ENCODE results near the gene NOLC1. TPM values are rescaled to one million over a fixed set of nuclear protein-coding genes. Genes with fewer than 3 reads are reported as not detected.

NOLC1 gene
- total and polyA plus RNA-seq, 7 donors: 14.4 to 51.4 (median 40.0) TPM

- WGBS, 2 donors: 35 to 76% methylated on average over 1 of the region's 1 CpG
- DNase-seq: no peak
- intact Hi-C loops (cut with DNase I): no loop called here
- no peak for TF ChIP-seq POLR2AphosphoS5 (IDR thresholded peaks at IDR 0.05)
- TF ChIP-seq, protein P1, sequence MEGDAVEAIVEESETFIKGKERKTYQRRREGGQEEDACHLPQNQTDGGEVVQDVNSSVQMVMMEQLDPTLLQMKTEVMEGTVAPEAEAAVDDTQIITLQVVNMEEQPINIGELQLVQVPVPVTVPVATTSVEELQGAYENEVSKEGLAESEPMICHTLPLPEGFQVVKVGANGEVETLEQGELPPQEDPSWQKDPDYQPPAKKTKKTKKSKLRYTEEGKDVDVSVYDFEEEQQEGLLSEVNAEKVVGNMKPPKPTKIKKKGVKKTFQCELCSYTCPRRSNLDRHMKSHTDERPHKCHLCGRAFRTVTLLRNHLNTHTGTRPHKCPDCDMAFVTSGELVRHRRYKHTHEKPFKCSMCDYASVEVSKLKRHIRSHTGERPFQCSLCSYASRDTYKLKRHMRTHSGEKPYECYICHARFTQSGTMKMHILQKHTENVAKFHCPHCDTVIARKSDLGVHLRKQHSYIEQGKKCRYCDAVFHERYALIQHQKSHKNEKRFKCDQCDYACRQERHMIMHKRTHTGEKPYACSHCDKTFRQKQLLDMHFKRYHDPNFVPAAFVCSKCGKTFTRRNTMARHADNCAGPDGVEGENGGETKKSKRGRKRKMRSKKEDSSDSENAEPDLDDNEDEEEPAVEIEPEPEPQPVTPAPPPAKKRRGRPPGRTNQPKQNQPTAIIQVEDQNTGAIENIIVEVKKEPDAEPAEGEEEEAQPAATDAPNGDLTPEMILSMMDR (IDR thresholded peaks at IDR 0.05): no peak
- no peak for TF ChIP-seq EP300 (IDR thresholded peaks at IDR 0.05)
- no peak for TF ChIP-seq POLR2A (IDR thresholded peaks at IDR 0.05)
- H3K9me3 ChIP-seq: no peaks in the 10 kb centered on the region
- peaks cover 0 to 15% (median 8%) of the 10 kb centered on the region in 4 donors for H3K36me3 ChIP-seq
- no peak overlapping the region for H3K4me3 ChIP-seq
- H3K4me1 ChIP-seq: peaks cover 0 to 6% (median 3%) of the 10 kb centered on the region in 4 donors
- H3K27ac ChIP-seq: no peak overlapping the region
- no peaks in the 10 kb centered on the region for H3K27me3 ChIP-seq
Observed at GRCh38 chr10:102167861-102168260, 15.7 kb downstream of the NOLC1 start.

DNA sequence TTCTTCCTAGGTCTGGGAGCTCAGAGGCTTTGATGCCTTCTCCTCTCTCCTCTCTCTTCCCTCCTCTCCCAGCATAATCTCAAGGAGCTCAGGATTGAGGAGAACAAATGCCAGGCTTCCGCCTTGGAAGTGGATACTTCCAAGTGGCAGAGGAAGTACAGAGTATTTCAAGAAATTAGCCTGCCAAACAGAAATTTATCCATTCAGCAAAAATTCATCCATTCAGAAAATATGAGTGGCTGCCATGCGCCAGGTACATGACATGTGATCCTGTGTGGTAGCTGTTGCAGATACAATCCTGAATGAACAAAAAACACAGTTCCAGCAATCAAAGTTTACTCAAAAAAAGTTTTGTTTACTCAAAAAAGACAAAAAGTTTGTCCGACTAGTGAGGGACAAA lies 18.4 kb downstream of the NOLC1 start:
- TF ChIP-seq EP300 (IDR thresholded peaks at IDR 0.05): no peak
- TF ChIP-seq POLR2A (IDR thresholded peaks at IDR 0.05): no peak
- TF ChIP-seq, protein P1 (IDR thresholded peaks at IDR 0.05): no peak
- Histone ChIP-seq H3K4me3 (no peak overlapping the region), H3K9me3 (no peaks in the 10 kb centered on the region), H3K27ac (no peak overlapping the region), H3K27me3 (no peaks in the 10 kb centered on the region), H3K4me1 (peaks cover 0 to 6% (median 3%) of the 10 kb centered on the region in 4 donors), H3K36me3 (no peaks in the 10 kb centered on the region)
- DNase-seq: no peak
- intact Hi-C loops (cut with DNase I): loop anchor here (5.0 kb wide), 2 partner anchors 57 to 182 kb away; partner anchors contain the start of gene ELOVL3
- 55 to 79% methylated on average over 3 of the region's 3 CpGs for WGBS, 2 donors

GRCh38 chr10:102172288-102172687 lies 20.1 kb downstream of the NOLC1 start:
- 91% methylated on average over 8 of the region's 8 CpGs for WGBS, 2 donors

DNA sequence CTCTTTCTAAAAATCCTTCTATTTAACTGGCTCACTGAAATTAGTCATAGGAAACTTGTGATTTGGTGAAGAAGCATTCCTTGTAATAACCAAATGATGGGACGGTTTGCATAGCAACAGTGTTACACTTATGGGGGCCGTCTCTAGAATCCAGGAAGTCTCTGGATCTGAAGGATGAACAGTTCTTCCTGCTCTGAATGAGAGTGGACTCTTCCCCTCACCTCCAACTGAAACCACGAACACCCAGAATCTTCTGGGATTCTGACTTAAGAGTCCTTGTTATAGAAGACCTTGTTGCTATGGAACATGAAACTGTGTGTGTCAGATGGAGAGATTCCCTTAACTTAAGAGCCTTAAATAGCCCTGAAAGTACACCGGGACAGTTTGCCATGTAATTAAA lies 23.2 kb downstream of the NOLC1 start:
- H3K9me3 ChIP-seq: no peaks in the 10 kb centered on the region
- H3K27ac ChIP-seq: no peak overlapping the region
- no peak for DNase-seq
- WGBS, 2 donors: 47 to 70% methylated on average over 4 of the region's 4 CpGs
- no peak overlapping the region for H3K4me3 ChIP-seq
- H3K4me1 ChIP-seq: no peaks in the 10 kb centered on the region
- peaks cover 0 to 13% (median 0%) of the 10 kb centered on the region in 3 donors for H3K27me3 ChIP-seq
- intact Hi-C loops (cut with DNase I): no loop called here
- no peaks in the 10 kb centered on the region for H3K36me3 ChIP-seq
- TF ChIP-seq POLR2AphosphoS5 (IDR thresholded peaks at IDR 0.05): no peak
- TF ChIP-seq, protein P1 (IDR thresholded peaks at IDR 0.05): no peak
- TF ChIP-seq EP300 (IDR thresholded peaks at IDR 0.05): no peak
- TF ChIP-seq POLR2A (IDR thresholded peaks at IDR 0.05): no peak

More at GRCh38 chr10:102172288-102172687, 20.1 kb downstream of the NOLC1 start:
- intact Hi-C loops (cut with DNase I): loop anchor here (5.0 kb wide), 2 partner anchors 55 to 180 kb away; partner anchors contain the start of gene ELOVL3
- Histone ChIP-seq H3K27ac (no peak overlapping the region), H3K9me3 (no peaks in the 10 kb centered on the region), H3K36me3 (no peaks in the 10 kb centered on the region), H3K27me3 (peaks cover 0 to 8% (median 0%) of the 10 kb centered on the region in 3 donors), H3K4me1 (peaks cover 0 to 6% (median 3%) of the 10 kb centered on the region in 4 donors), H3K4me3 (no peak overlapping the region)
- DNase-seq: no peak
- TF ChIP-seq, protein P1 (IDR thresholded peaks at IDR 0.05): no peak
- TF ChIP-seq POLR2AphosphoS5 (IDR thresholded peaks at IDR 0.05) (no peak), EP300 (IDR thresholded peaks at IDR 0.05) (no peak), POLR2A (IDR thresholded peaks at IDR 0.05) (no peak)

DNA sequence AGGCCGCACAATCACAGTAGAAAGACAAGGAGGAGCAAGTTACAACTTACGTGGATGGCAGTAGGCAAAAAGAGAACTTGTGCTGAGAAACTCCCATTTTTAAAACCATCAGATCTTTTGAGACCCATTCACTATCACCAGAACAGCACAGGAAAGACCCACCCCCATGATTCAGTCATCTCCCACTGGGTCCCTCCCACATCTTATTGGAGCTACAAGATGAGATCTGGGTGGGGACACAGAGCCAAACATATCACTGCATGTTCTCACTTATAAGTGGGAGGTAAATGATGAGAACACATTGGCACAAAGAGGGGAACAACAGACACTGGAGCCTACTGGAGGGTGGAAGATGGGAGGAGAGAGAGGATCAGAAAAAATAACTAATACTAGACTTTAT lies 32.4 kb downstream of the NOLC1 start:
- DNase-seq: no peak
- TF ChIP-seq POLR2AphosphoS5 (IDR thresholded peaks at IDR 0.05) (no peak), EP300 (IDR thresholded peaks at IDR 0.05) (no peak)
- Histone ChIP-seq H3K9me3 (peaks cover 0 to 2% (median 0%) of the 10 kb centered on the region in 4 donors), H3K27ac (no peak overlapping the region), H3K4me1 (no peaks in the 10 kb centered on the region), H3K36me3 (no peaks in the 10 kb centered on the region), H3K27me3 (no peaks in the 10 kb centered on the region), H3K4me3 (no peak overlapping the region)
- intact Hi-C loops (cut with DNase I): no loop called here
- WGBS, 2 donors: 92 to 93% methylated on average over 2 of the region's 2 CpGs

All from sigmoid colon (tissue), 7 donors.